Vagina (tissue), 2 donors: ENCODE data around the gene WSCD1. TPM values are rescaled to one million over a fixed set of nuclear protein-coding genes. Genes with fewer than 3 reads are reported as not detected.

ENCODE experiments used
- DNase-seq, 2 donors: peaks; one replicate each; pipeline ENCODE4 v3.0.0-alpha.2; 2017; ENCODE audit errors: extremely low spot score in 2 of 2
- H3K27ac ChIP-seq: fragments of 200-600 bp; sonication (generic); one replicate; pipeline ENCODE4 v1.5.1; 2019
- H3K27me3 ChIP-seq: fragments of 200-600 bp; sonication (generic); one replicate; pipeline ENCODE4 v1.5.1; 2019
- H3K36me3 ChIP-seq, 2 donors: fragments of 200-600 bp; sonication (generic); one replicate each; pipeline ENCODE4 v1.5.1; 2017 to 2019
- H3K4me1 ChIP-seq: fragments of 200-600 bp; sonication (generic); one replicate; pipeline ENCODE4 v1.5.1; 2019
- H3K4me3 ChIP-seq, 2 donors: fragments of 200-600 bp; sonication (generic); 1 replicate in 1 of 2; 2 replicates in 1 of 2; pipeline ENCODE4 v1.5.1; 2016 to 2019
- H3K9me3 ChIP-seq: fragments of 200-600 bp; sonication (generic); one replicate; pipeline ENCODE4 v1.5.1; 2019
- CTCF ChIP-seq, 3 experiments: fragments of 450-650 bp in 2 of 3; fragments of 200-600 bp in 1 of 3; sonication (generic) in 1 of 3; IDR thresholded peaks; one replicate each; pipeline ENCODE4 v1.5.1; 2017 to 2019; ENCODE audit warnings: antibody characterized with exemption in 3 of 3, mild to moderate bottlenecking in 2 of 3, moderate library complexity in 2 of 3
- POLR2A ChIP-seq, 2 donors: fragments of 450-650 bp; IDR thresholded peaks; one replicate each; pipeline ENCODE4 v1.6.1; 2017; ENCODE audit warnings: antibody characterized with exemption in 2 of 2, mild to moderate bottlenecking in 2 of 2, moderate library complexity in 2 of 2
- POLR2AphosphoS5 ChIP-seq, 2 donors: sonication (generic); formaldehyde crosslinking; IDR thresholded peaks; one replicate each; pipeline ENCODE4 v1.9.0; 2017; ENCODE audit warnings: antibody characterized with exemption in 2 of 2, mild to moderate bottlenecking in 2 of 2, low read depth in 1 of 2; ENCODE audit not compliant: insufficient read depth in 1 of 2
- intact Hi-C: fragments of 100-400 bp; cut with DNase I; formaldehyde crosslinking; loops from one replicate; pipeline ENCODE4 v1.15.1; 2023
- total RNA-seq: library from RNA; depleted of rRNA; stranded (reverse); fragments of >200 nt; gene quantifications from one replicate; pipeline ENCODE4 v1.2.3, GENCODE V29; 2016

Gene WSCD1
- total RNA-seq, 1 donor from 2014 or later, result 2.0 TPM

GRCh38 chr17:6086603-6087400, 16.6 kb downstream of the WSCD1 start:
- no peak overlapping the region for H3K4me3 ChIP-seq
- intact Hi-C loops, result no loop called here
- TF ChIP-seq POLR2A (IDR thresholded peaks at IDR 0.05) (no peak), POLR2AphosphoS5 (IDR thresholded peaks at IDR 0.05; ENCODE audit: insufficient read depth in 1 of 2, low read depth in 1 of 2) (no peak), CTCF (IDR thresholded peaks at IDR 0.05) (no peak)

GRCh38 chr17:6088141-6088540, 18.0 kb downstream of the WSCD1 start:
- Histone ChIP-seq H3K27me3 (no peaks in the 10 kb centered on the region), H3K36me3 (no peaks in the 10 kb centered on the region), H3K9me3 (no peaks in the 10 kb centered on the region), H3K27ac (no peak overlapping the region), H3K4me1 (no peaks in the 10 kb centered on the region), H3K4me3 (no peak overlapping the region)
- no peak for DNase-seq
- intact Hi-C loops, result no loop called here
- TF ChIP-seq CTCF (IDR thresholded peaks at IDR 0.05), result no peak
- TF ChIP-seq POLR2AphosphoS5 (IDR thresholded peaks at IDR 0.05; ENCODE audit: insufficient read depth in 1 of 2, low read depth in 1 of 2), result no peak
- TF ChIP-seq POLR2A (IDR thresholded peaks at IDR 0.05), result no peak

More at GRCh38 chr17:6086603-6087400, 16.6 kb downstream of the WSCD1 start:
- H3K36me3 ChIP-seq, result no peaks in the 10 kb centered on the region
- no peaks in the 10 kb centered on the region for H3K4me1 ChIP-seq
- no peaks in the 10 kb centered on the region for H3K9me3 ChIP-seq
- H3K27me3 ChIP-seq, result no peaks in the 10 kb centered on the region
- no peak for DNase-seq
- no peak overlapping the region for H3K27ac ChIP-seq

- no peaks in the 10 kb centered on the region for H3K9me3 ChIP-seq
- no peaks in the 10 kb centered on the region for H3K4me1 ChIP-seq
- H3K27ac ChIP-seq, result no peak overlapping the region
- no peak for TF ChIP-seq CTCF (IDR thresholded peaks at IDR 0.05)
- no peak for TF ChIP-seq POLR2A (IDR thresholded peaks at IDR 0.05)
- TF ChIP-seq POLR2AphosphoS5 (IDR thresholded peaks at IDR 0.05; ENCODE audit: insufficient read depth in 1 of 2, low read depth in 1 of 2), result no peak
- intact Hi-C loops, result no loop called here
- H3K4me3 ChIP-seq, result no peak overlapping the region
- DNase-seq, result no peak
- H3K27me3 ChIP-seq, result no peaks in the 10 kb centered on the region
- H3K36me3 ChIP-seq, result no peaks in the 10 kb centered on the region
Measured at GRCh38 chr17:6090253-6090652, 20.1 kb downstream of the WSCD1 start.

- H3K27me3 ChIP-seq, result no peaks in the 10 kb centered on the region
- no peaks in the 10 kb centered on the region for H3K36me3 ChIP-seq
- intact Hi-C loops, result no loop called here
- DNase-seq, result no peak
- TF ChIP-seq POLR2AphosphoS5 (IDR thresholded peaks at IDR 0.05; ENCODE audit: insufficient read depth in 1 of 2, low read depth in 1 of 2) (no peak), CTCF (IDR thresholded peaks at IDR 0.05) (no peak), POLR2A (IDR thresholded peaks at IDR 0.05) (no peak)
- H3K4me3 ChIP-seq, result no peak overlapping the region
- H3K27ac ChIP-seq, result no peak overlapping the region
- H3K4me1 ChIP-seq, result no peaks in the 10 kb centered on the region
- no peaks in the 10 kb centered on the region for H3K9me3 ChIP-seq
Measured at GRCh38 chr17:6092182-6092902, 22.2 kb downstream of the WSCD1 start.
